Vagina (tissue), 2 donors: ENCODE results near the gene NFATC4.

ENCODE experiments used
- POLR2AphosphoS5 ChIP-seq, 2 donors: sonication (generic); formaldehyde crosslinking; IDR thresholded peaks; one replicate each; pipeline ENCODE4 v1.9.0; 2017; ENCODE audit warnings: antibody characterized with exemption in 2 of 2, mild to moderate bottlenecking in 2 of 2, low read depth in 1 of 2; ENCODE audit not compliant: insufficient read depth in 1 of 2
- TF ChIP-seq, protein P1 (sequence below), 3 experiments: fragments of 450-650 bp in 2 of 3; fragments of 200-600 bp in 1 of 3; sonication (generic) in 1 of 3; IDR thresholded peaks; one replicate each; pipeline ENCODE4 v1.5.1; 2017 to 2019; ENCODE audit warnings: antibody characterized with exemption in 3 of 3, mild to moderate bottlenecking in 2 of 3, moderate library complexity in 2 of 3

DNA sequence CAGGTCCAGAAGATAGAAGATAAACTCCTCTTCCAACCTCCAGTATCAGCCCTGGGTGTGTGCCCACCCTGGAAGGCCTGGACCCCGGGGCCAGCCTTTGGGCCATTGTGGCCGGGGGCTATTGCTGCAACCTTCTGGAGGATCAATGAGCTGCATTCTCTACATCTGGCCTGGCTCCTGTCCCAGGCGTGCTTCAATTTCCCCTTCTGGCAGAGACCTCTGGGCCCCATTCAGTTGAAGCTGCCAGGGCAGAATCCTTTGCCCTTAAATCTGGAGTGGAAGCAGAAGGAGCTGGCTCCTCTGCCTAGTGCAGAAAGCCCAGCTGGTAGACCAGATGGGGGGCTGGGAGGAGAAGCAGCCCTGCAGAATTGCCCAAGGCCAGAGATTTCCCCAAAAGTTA, 40.8 kb downstream of the NFATC4 start:
- TF ChIP-seq, protein P1, sequence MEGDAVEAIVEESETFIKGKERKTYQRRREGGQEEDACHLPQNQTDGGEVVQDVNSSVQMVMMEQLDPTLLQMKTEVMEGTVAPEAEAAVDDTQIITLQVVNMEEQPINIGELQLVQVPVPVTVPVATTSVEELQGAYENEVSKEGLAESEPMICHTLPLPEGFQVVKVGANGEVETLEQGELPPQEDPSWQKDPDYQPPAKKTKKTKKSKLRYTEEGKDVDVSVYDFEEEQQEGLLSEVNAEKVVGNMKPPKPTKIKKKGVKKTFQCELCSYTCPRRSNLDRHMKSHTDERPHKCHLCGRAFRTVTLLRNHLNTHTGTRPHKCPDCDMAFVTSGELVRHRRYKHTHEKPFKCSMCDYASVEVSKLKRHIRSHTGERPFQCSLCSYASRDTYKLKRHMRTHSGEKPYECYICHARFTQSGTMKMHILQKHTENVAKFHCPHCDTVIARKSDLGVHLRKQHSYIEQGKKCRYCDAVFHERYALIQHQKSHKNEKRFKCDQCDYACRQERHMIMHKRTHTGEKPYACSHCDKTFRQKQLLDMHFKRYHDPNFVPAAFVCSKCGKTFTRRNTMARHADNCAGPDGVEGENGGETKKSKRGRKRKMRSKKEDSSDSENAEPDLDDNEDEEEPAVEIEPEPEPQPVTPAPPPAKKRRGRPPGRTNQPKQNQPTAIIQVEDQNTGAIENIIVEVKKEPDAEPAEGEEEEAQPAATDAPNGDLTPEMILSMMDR (IDR thresholded peaks at IDR 0.05): no peak
- TF ChIP-seq POLR2AphosphoS5 (IDR thresholded peaks at IDR 0.05; ENCODE audit: insufficient read depth in 1 of 2, low read depth in 1 of 2): no peak
